Gastrocnemius medialis (tissue), 4 donors: Measurements from ENCODE around the gene SPOCK1. TPM values are rescaled to one million over a fixed set of nuclear protein-coding genes. Genes with fewer than 3 reads are reported as not detected.

Source experiments
- ATAC-seq, 2 donors: fragments of 150-250 bp; one replicate each; pipeline ENCODE4 v1.9.1; 2016
- DNase-seq, 2 donors: peaks; one replicate each; pipeline ENCODE4 v3.0.0-alpha.2; 2019
- H3K27ac ChIP-seq, 4 donors: fragments of 200-600 bp; sonication (generic); 1 replicate in 1 of 4; 2 replicates in 3 of 4; pipeline ENCODE4 v1.5.1; 2016 to 2018; ENCODE audit warnings: mild to moderate bottlenecking in 2 of 4, moderate library complexity in 1 of 4
- H3K27me3 ChIP-seq, 3 donors: fragments of 200-600 bp; sonication (generic) in 2 of 3; 1 replicate in 1 of 3; 2 replicates in 2 of 3; pipeline versions ENCODE4 v1.5.1 to v1.6.0; 2016 to 2019; ENCODE audit warnings: mild to moderate bottlenecking in 1 of 3, moderate library complexity in 1 of 3
- H3K36me3 ChIP-seq, 2 donors: fragments of 200-600 bp; sonication (generic) in 1 of 2; one replicate each; pipeline ENCODE4 v1.5.1; 2017 to 2018
- H3K4me1 ChIP-seq, 2 donors: fragments of 200-600 bp; sonication (generic) in 1 of 2; one replicate each; pipeline ENCODE4 v1.5.1; 2016 to 2017; ENCODE audit warnings: mild to moderate bottlenecking in 2 of 2
- H3K4me3 ChIP-seq, 4 donors: fragments of 200-600 bp; sonication (generic) in 3 of 4; 1 replicate in 1 of 4; 2 replicates in 3 of 4; pipeline ENCODE4 v1.5.1; 2016 to 2019; ENCODE audit warnings: mild to moderate bottlenecking in 2 of 4
- H3K9me3 ChIP-seq, 3 donors: fragments of 200-600 bp; sonication (generic) in 2 of 3; 1 replicate in 1 of 3; 2 replicates in 2 of 3; pipeline ENCODE4 v1.5.1; 2016 to 2019
- CTCF ChIP-seq, 5 experiments: fragments of 450-650 bp in 3 of 5; fragments of 200-600 bp in 2 of 5; sonication (generic) in 2 of 5; IDR thresholded peaks in 4 of 5; conservative IDR thresholded peaks in 1 of 5; 1 replicate in 4 of 5; 2 replicates in 1 of 5; pipeline ENCODE4 v1.5.1; 2016 to 2019; ENCODE audit warnings: antibody characterized with exemption in 5 of 5, mild to moderate bottlenecking in 3 of 5, moderate library complexity in 3 of 5
- POLR2A ChIP-seq, 2 donors: fragments of 450-650 bp; IDR thresholded peaks; one replicate each; pipeline ENCODE4 v1.6.1; 2017; ENCODE audit warnings: antibody characterized with exemption in 2 of 2, mild to moderate bottlenecking in 2 of 2, moderate library complexity in 2 of 2
- in situ Hi-C, 4 donors: fragments of 200-750 bp; cut with MboI; loops; one replicate each; pipeline versions ENCODE4 v1.15.0 to v1.8.0; 2017; ENCODE audit warnings: low sequenced_read_pairs in 4 of 4
- intact Hi-C: fragments of 100-400 bp; cut with DNase I; formaldehyde crosslinking; loops from one replicate; pipeline ENCODE4 v1.15.1; 2023; ENCODE audit warnings: low total_unique reads
- total RNA-seq, 4 donors: library from RNA; depleted of rRNA; stranded (reverse); fragments of >200 nt; gene quantifications; one replicate each; pipeline versions ENCODE4 v1.1.0 to v1.2.3, GENCODE V29; 2016

The SPOCK1 gene
- total RNA-seq, 4 donors from 2014 or later, result 5.8 to 33.8 (median 25.3) TPM

GRCh38 chr5:137075163-137075970, 423.8 kb downstream of the SPOCK1 start:
- Histone ChIP-seq H3K36me3 (no peaks in the 10 kb centered on the region), H3K27ac (no peak overlapping the region), H3K27me3 (no peaks in the 10 kb centered on the region), H3K9me3 (no peaks in the 10 kb centered on the region), H3K4me1 (no peaks in the 10 kb centered on the region), H3K4me3 (no peak overlapping the region)
- in situ Hi-C loops (no loop called here), intact Hi-C loops (no loop called here)
- ATAC-seq (peak in 1 of 2 donors; percentile 43), DNase-seq (peak in 1 of 2 donors; percentile 32)
- TF ChIP-seq POLR2A (IDR thresholded peaks at IDR 0.05) (no peak), CTCF (IDR thresholded peaks at IDR 0.05 in 4 of 5, conservative IDR thresholded peaks at IDR 0.05 in 1 of 5) (peak in 4 of 5 experiments; percentile 10 to 43 (median 32))

- Histone ChIP-seq H3K4me3 (no peak overlapping the region), H3K4me1 (no peaks in the 10 kb centered on the region), H3K9me3 (no peaks in the 10 kb centered on the region), H3K27ac (peak overlapping the region in 2 of 4 donors; percentile 21 to 47), H3K36me3 (no peaks in the 10 kb centered on the region), H3K27me3 (no peaks in the 10 kb centered on the region)
- intact Hi-C loops (no loop called here), in situ Hi-C loops (no loop called here)
- ATAC-seq (peak in 1 of 2 donors; percentile 36), DNase-seq (no peak)
- no peak for TF ChIP-seq CTCF (IDR thresholded peaks at IDR 0.05 in 4 of 5, conservative IDR thresholded peaks at IDR 0.05 in 1 of 5)
- no peak for TF ChIP-seq POLR2A (IDR thresholded peaks at IDR 0.05)
Observed at GRCh38 chr5:137073189-137073588, 425.9 kb downstream of the SPOCK1 start.

GRCh38 chr5:137072361-137073115, 426.6 kb downstream of the SPOCK1 start:
- H3K4me3 ChIP-seq, result no peak overlapping the region
- intact Hi-C loops (no loop called here), in situ Hi-C loops (no loop called here)
- TF ChIP-seq POLR2A (IDR thresholded peaks at IDR 0.05) (no peak), CTCF (IDR thresholded peaks at IDR 0.05 in 4 of 5, conservative IDR thresholded peaks at IDR 0.05 in 1 of 5) (no peak)
- H3K4me1 ChIP-seq, result no peaks in the 10 kb centered on the region
- no peaks in the 10 kb centered on the region for H3K9me3 ChIP-seq
- DNase-seq (no peak), ATAC-seq (peak; percentile 52 to 59)
- no peaks in the 10 kb centered on the region for H3K27me3 ChIP-seq
- H3K36me3 ChIP-seq, result no peaks in the 10 kb centered on the region
- peak overlapping the region in 3 of 4 donors; percentile 4 to 47 (median 21) for H3K27ac ChIP-seq

- Histone ChIP-seq H3K4me1 (no peaks in the 10 kb centered on the region), H3K27ac (no peak overlapping the region), H3K27me3 (no peaks in the 10 kb centered on the region), H3K4me3 (no peak overlapping the region), H3K36me3 (no peaks in the 10 kb centered on the region), H3K9me3 (no peaks in the 10 kb centered on the region)
- DNase-seq, result no peak
- in situ Hi-C loops (no loop called here), intact Hi-C loops (no loop called here)
- TF ChIP-seq CTCF (IDR thresholded peaks at IDR 0.05 in 4 of 5, conservative IDR thresholded peaks at IDR 0.05 in 1 of 5), result no peak
- TF ChIP-seq POLR2A (IDR thresholded peaks at IDR 0.05), result no peak
- ATAC-seq, result no peak
Observed at GRCh38 chr5:137071931-137072330, 427.2 kb downstream of the SPOCK1 start.
